ENCODE results near the gene FAM216A. TPM values are rescaled to one million over a fixed set of nuclear protein-coding genes. Genes with fewer than 3 reads are reported as not detected.
"Not testable (repeated sequence)": the region's sequence is repeated elsewhere in the genome, so short reads cannot be mapped to it uniquely, and the experiment has no call there.

FAM216A gene
- total RNA-seq, 6 experiments from 2014 or later: 16.4 to 25.2 (median 18.0) TPM

DNA sequence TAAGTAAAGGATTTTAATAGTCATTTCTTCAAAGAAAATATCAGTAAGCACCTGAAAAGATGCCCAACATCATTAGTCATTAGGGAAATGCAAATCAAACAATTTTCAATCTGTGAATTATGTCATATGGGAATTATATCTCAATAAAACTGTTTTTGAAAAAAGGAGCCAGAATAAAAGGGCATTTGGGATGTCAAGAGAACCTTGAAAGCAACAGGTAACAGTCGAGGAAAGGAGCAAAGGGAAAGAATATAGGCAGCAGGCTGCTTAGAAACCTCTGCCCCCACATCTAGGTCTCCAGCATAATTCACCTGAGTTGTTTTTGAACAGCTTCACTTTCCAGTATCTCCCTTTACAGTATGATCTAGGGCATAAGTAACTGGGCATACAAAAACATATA lies 45.7 kb downstream of the FAM216A start:
- H3K27me3 Mint-ChIP-seq (ENCODE audit: insufficient read depth): 0 out of 2 replicates have a peak, but pooled peaks cover 2% of the 10 kb centered on the region
- H3K4me1 Mint-ChIP-seq (ENCODE audit: low read depth): no peaks in the 10 kb centered on the region
- H3K4me3 Mint-ChIP-seq: no peak overlapping the region
- no peaks in the 10 kb centered on the region for H3K36me3 Mint-ChIP-seq (ENCODE audit: low read depth)
- TF ChIP-seq, protein P1, sequence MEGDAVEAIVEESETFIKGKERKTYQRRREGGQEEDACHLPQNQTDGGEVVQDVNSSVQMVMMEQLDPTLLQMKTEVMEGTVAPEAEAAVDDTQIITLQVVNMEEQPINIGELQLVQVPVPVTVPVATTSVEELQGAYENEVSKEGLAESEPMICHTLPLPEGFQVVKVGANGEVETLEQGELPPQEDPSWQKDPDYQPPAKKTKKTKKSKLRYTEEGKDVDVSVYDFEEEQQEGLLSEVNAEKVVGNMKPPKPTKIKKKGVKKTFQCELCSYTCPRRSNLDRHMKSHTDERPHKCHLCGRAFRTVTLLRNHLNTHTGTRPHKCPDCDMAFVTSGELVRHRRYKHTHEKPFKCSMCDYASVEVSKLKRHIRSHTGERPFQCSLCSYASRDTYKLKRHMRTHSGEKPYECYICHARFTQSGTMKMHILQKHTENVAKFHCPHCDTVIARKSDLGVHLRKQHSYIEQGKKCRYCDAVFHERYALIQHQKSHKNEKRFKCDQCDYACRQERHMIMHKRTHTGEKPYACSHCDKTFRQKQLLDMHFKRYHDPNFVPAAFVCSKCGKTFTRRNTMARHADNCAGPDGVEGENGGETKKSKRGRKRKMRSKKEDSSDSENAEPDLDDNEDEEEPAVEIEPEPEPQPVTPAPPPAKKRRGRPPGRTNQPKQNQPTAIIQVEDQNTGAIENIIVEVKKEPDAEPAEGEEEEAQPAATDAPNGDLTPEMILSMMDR (IDR thresholded peaks at IDR 0.05): no peak
- no peaks in the 10 kb centered on the region for H3K9me3 Mint-ChIP-seq
- DNase-seq: no peak
- no peak overlapping the region for H3K27ac Mint-ChIP-seq

DNA sequence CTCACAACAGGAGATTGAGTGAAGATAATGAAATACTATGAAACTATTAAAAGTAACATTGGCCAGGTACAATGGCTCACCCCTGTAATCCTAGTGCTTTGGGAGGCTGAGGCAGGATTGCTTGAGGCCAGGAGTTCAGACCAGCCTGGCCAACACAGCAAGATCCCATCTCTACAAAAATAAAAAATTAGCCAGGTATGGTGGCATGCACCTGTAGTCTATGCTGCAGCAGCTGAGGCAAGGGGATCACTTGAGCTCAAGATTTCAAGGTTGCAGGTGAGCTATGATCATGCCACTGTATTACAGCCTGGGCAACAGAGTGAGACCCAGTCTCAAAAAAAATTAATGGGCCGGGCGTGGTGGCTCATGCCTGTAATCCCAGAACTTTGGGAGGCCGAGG lies 48.4 kb downstream of the FAM216A start:
- no peak overlapping the region for H3K4me3 Mint-ChIP-seq
- DNase-seq: no peak
- TF ChIP-seq, protein P1 (IDR thresholded peaks at IDR 0.05): no peak

DNA sequence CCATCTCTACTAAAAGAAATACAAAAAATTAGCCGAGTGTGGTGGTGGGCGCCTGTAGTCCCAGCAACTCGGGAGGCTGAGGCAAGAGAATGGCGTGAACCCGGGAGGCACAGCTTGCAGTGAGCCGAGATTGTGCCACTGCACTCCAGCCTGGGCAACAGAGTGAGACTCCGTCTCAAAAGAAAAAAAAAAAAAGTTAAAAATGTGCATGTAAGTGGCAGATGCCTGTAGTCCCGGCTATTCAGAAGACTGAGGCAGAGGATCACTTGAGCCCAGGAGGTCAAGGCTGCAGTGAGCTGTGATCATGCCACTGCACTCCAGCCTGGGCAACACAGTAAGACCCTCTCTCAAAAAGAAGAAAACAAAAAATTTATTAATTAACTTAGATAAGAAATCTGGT lies 49.4 kb downstream of the FAM216A start:
- H3K27me3 Mint-ChIP-seq (ENCODE audit: insufficient read depth); H3K4me3 Mint-ChIP-seq; DNase-seq; H3K27ac Mint-ChIP-seq; H3K36me3 Mint-ChIP-seq (ENCODE audit: low read depth); H3K9me3 Mint-ChIP-seq; H3K4me1 Mint-ChIP-seq (ENCODE audit: low read depth): not testable (repeated sequence)

More for the DNA sequence above, 48.4 kb downstream of the FAM216A start:
- Mint-ChIP-seq H3K36me3 (ENCODE audit: low read depth) (no peaks in the 10 kb centered on the region), H3K9me3 (no peaks in the 10 kb centered on the region), H3K4me1 (ENCODE audit: low read depth) (no peaks in the 10 kb centered on the region), H3K27ac (no peak overlapping the region), H3K27me3 (ENCODE audit: insufficient read depth) (0 out of 2 replicates have a peak, but pooled peaks cover 2% of the 10 kb centered on the region)

DNA sequence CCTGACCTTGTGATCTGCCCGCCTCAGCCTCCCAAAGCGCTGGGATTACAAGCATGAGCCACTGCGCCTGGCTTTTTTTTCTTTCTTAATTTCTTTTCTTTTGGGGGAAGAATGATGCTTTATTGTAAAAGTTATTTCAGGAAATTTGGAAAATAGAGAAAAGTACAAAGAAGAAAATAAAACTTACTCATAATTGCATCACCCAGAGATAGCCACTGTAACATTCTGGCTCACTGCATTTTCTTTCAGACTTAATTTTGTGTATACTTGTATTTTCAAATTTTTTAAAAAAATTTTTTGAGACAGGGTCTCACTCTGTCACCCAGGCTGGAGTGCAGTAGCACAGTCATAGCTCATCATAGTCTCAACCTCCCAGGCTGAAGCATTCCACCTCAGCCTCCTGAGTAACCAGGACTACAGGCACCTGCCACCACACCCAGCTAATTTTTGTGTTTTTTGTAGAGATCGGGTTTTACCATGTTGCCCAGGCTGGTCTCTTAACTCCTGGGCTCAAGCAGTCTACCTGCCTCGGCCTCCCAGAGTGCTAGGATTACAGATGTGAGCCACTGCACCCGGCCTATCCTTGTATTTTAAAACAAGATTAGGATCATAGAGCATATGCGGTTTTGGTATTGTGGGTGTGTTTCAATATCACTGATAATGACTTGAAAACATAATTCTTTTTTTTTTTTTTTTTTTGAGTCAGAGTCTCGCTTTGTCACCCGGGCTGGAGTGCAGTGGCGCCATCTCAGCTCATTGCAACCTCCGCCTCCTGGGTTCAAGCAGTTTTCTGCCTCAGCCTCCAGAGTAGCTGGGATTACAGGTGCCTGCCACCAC lies 52.4 kb downstream of the FAM216A start:
- not testable (repeated sequence) for H3K27me3 Mint-ChIP-seq (ENCODE audit: insufficient read depth); H3K4me1 Mint-ChIP-seq (ENCODE audit: low read depth); DNase-seq; H3K4me3 Mint-ChIP-seq; H3K36me3 Mint-ChIP-seq (ENCODE audit: low read depth); H3K27ac Mint-ChIP-seq; H3K9me3 Mint-ChIP-seq

DNA sequence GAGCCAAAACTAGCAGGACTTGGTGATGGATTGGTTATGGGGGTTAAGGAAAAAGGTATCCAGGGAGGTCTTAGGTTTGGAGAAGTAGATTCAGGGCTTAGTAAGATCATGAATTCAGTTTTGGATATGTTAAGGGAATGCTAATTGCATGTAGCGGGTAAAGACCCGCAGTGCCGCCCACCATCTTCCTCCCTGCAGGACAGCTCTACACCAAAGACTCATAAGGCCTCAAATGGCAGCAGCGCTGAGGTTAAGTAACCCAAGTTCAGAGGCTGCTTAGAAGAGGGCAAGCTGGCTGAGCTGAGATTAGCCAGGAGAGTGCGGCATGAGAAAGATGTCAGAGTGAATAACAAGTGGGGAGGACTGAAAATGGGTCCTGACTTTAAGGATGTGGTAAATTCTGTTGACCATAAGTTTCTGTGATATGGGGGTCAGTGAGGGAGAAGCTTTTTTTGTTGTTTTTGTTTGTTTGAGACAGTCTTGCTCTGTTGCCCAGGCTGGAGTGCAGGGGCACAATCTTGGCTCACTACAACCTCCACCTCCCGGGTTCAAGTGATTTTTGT lies 59.7 kb downstream of the FAM216A start:
- H3K36me3 Mint-ChIP-seq (ENCODE audit: low read depth): peaks cover 19% of the 10 kb centered on the region
- H3K4me3 Mint-ChIP-seq: no peak overlapping the region
- no peaks in the 10 kb centered on the region for H3K9me3 Mint-ChIP-seq
- H3K27me3 Mint-ChIP-seq (ENCODE audit: insufficient read depth): peaks cover 2% of the 10 kb centered on the region; the same call in 1 of the 2 replicates
- TF ChIP-seq, protein P1 (IDR thresholded peaks at IDR 0.05): no peak
- no peak overlapping the region for H3K27ac Mint-ChIP-seq
- peaks cover 19% of the 10 kb centered on the region for H3K4me1 Mint-ChIP-seq (ENCODE audit: low read depth)
- DNase-seq: no peak

DNA sequence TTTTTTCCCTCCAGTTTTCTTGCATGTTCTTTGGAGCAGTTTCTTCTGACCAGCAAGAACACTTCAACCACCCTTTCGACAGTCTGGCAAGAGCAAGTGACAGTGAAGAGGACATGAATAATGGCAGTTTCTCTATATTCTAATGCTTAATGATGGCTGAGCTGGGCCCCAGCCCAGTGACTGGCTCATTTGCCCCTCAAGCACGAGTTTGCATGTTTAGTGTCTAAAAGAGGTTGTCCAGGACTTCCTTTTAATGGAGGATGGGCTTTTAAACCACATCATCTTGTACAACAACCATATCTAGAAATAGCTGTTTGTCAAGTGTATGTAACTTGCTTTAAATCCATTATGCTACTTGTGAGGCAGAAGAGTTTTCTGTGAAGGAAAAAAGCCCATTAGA lies 61.9 kb downstream of the FAM216A start:
- Mint-ChIP-seq H3K4me3 (no peak overlapping the region), H3K9me3 (no peaks in the 10 kb centered on the region), H3K27ac (no peak overlapping the region), H3K36me3 (ENCODE audit: low read depth) (peaks cover 26% of the 10 kb centered on the region), H3K4me1 (ENCODE audit: low read depth) (peaks cover 33% of the 10 kb centered on the region), H3K27me3 (ENCODE audit: insufficient read depth) (no peaks in the 10 kb centered on the region)
- TF ChIP-seq, protein P1 (IDR thresholded peaks at IDR 0.05): no peak
- no peak for DNase-seq

All from HFFc6 (cell line).